SJSA1 (cell line): ENCODE results near the gene ISOC1. TPM values are rescaled to one million over a fixed set of nuclear protein-coding genes. Genes with fewer than 3 reads are reported as not detected.

ENCODE experiments used
- DNase-seq, 2 experiments: peaks; one replicate each; pipeline ENCODE4 v3.0.0-alpha.2; 2015 to 2020; ENCODE audit warnings: low spot score in 2 of 2, low read depth in 1 of 2
- H3K27ac ChIP-seq: fragments of 250-450 bp; sonication (Bioruptor Pico); 2 replicates; pipeline ENCODE4 v1.5.1; 2020; ENCODE audit warnings: mild to moderate bottlenecking, moderate library complexity
- H3K27me3 ChIP-seq: fragments of 250-450 bp; sonication (Bioruptor Pico); replicated peaks from 2 replicates; pipeline ENCODE4 v1.5.1; 2020; ENCODE audit warnings: mild to moderate bottlenecking, moderate library complexity
- H3K36me3 ChIP-seq: fragments of 250-450 bp; sonication (Bioruptor Pico); 2 replicates; pipeline ENCODE4 v1.5.1; 2020; ENCODE audit warnings: mild to moderate bottlenecking
- H3K4me1 ChIP-seq: fragments of 250-450 bp; sonication (Bioruptor Pico); replicated peaks from 2 replicates; pipeline ENCODE4 v1.6.1; 2021; ENCODE audit warnings: mild to moderate bottlenecking
- H3K4me3 ChIP-seq: fragments of 250-450 bp; sonication (Bioruptor Pico); 2 replicates; pipeline ENCODE4 v1.5.1; 2020; ENCODE audit warnings: mild to moderate bottlenecking
- H3K9me3 ChIP-seq: fragments of 250-450 bp; sonication (Bioruptor Pico); replicated peaks from 2 replicates; pipeline ENCODE4 v1.5.1; 2020; ENCODE audit warnings: mild to moderate bottlenecking
- total RNA-seq: library from RNA; depleted of rRNA; stranded (reverse); fragments of >200 nt; shearing (Covaris generic); gene quantifications from 2 replicates; pipeline ENCODE4 v1.2.3, GENCODE V29; 2014; rRNA removed

Gene ISOC1
- total RNA-seq = 47.1 and 57.4 TPM in 2 replicates

DNA sequence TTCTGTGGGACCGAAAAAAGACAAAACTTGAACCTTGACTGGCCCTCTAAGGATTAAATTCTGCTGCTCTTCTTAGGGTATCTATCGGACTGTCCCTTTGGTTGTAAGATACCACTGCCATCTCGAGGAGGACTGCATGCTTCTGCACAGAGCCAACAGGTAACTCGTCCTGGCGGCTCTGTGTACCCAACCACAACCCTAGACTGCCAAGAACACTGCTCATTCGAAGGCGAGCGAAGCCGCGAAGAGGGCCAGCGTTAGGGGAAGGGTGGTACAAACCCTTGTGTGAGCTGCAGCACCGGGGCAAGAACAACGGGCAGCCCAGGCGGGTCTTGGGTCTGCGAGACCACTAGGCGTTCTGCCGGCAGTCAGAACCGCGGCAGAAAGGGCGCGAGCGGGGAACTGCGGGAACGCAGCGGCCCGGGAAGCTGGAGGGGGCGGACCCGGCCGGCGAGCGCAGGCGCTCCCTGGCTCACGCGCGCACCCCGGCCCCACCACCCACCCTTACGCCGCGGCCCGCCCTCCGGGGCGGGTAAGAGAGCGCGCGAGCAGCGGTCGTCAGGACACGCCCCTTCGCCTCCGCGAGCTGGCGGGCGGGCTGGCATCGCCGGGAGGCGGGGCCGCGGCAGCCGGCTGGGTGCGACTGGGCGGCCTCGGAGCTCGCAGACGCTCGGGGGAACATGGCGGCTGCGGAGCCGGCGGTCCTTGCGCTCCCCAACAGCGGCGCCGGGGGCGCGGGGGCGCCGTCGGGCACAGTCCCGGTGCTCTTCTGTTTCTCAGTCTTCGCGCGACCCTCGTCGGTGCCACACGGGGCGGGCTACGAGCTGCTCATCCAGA is at the start of gene ISOC1:
Gene ISOC1 (plus strand): TSS at position 663 of the 837 bp plus-strand sequence. CDS start 18 bp downstream, at position 681.
- no peaks in the 10 kb centered on the region for H3K9me3 ChIP-seq
- H3K27me3 ChIP-seq = no peaks in the 10 kb centered on the region
- H3K36me3 ChIP-seq = peaks cover 6% of the 10 kb centered on the region
- H3K4me1 ChIP-seq = peaks cover 9% of the 10 kb centered on the region
- peak within 1 kb of the TSS; percentile 90 for H3K4me3 ChIP-seq
- H3K27ac ChIP-seq = no peak within 1 kb of the TSS
- DNase-seq = peak; percentile 93 to 95

DNA sequence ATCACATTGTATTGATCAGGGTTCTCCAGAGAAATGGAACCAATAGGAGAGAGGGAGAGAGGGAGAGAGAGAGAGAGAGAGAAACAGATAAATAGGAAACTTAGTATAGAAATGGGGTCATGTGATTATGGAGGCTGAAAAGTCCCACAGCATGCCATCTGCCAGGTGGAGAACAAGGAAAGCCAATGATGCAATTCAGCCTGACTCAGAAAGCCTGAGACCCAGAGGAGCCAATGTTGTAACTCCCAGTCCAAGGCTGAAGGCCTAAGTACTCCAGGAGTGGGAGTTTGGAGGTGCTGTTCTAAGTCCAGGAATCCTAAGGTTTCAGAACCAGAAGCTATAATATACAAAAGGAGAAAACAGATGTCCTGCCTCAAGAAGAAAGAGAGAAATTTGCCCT is 48.4 kb upstream of the ISOC1 start:
- no peak for DNase-seq
- H3K27me3 ChIP-seq = no peaks in the 10 kb centered on the region
- H3K36me3 ChIP-seq = no peaks in the 10 kb centered on the region
- no peaks in the 10 kb centered on the region for H3K9me3 ChIP-seq
- H3K4me1 ChIP-seq = no peaks in the 10 kb centered on the region
- H3K4me3 ChIP-seq = no peak overlapping the region
- no peak overlapping the region for H3K27ac ChIP-seq

DNA sequence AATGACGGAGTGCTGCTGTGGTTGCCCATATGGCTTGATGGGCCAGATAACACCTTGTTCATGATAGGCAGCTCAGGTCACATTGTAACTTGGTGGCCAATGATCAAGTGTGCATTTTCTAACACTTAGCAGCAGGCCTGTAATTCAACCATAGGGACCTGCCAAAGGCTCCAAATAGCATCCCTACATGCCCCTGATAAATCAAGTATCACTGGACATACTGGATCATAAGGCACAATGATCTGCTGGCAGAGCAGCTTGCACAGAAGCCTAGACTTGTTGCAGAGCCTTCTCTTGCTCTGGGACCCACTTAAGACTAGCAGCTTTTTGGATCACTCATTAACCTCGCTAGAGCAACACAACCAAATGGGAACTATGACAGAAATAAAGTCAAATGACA is 46.0 kb upstream of the ISOC1 start:
- Histone ChIP-seq H3K9me3 (no peaks in the 10 kb centered on the region), H3K4me1 (no peaks in the 10 kb centered on the region), H3K4me3 (no peak overlapping the region), H3K36me3 (no peaks in the 10 kb centered on the region), H3K27ac (no peak overlapping the region), H3K27me3 (no peaks in the 10 kb centered on the region)
- DNase-seq = no peak

DNA sequence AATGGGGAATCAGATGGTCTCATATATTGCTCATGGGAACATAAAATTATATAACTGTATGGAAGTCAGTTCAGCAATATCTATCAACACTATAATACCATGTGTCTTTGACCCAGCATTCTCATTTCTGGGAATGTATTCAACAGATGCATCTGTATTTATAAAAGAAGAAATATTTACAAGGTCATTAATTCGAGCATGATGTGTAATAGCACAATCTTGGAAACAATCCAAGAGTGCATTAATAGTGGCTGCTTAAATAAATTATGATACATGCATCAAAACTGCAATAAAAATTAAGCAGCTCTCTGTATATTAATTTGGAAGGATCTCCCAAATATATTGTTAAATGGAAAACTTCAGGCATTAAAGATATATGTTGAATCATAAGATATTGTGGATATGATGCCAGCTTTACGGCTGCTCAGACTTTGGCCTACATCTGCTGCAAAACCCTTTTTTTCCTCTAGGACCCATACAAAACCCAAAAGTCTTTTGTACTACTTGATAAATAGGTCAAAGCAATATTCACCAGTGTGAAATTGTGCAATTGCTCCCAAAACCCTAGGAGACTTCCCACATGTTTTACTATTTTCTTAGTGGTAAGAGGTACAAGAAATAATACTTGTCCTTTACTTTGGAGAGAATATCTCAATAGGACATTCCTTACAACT is 45.3 kb upstream of the ISOC1 start:
- Histone ChIP-seq H3K4me1 (no peaks in the 10 kb centered on the region), H3K9me3 (no peaks in the 10 kb centered on the region), H3K27ac (no peak overlapping the region), H3K36me3 (no peaks in the 10 kb centered on the region), H3K4me3 (no peak overlapping the region), H3K27me3 (no peaks in the 10 kb centered on the region)
- no peak for DNase-seq

DNA sequence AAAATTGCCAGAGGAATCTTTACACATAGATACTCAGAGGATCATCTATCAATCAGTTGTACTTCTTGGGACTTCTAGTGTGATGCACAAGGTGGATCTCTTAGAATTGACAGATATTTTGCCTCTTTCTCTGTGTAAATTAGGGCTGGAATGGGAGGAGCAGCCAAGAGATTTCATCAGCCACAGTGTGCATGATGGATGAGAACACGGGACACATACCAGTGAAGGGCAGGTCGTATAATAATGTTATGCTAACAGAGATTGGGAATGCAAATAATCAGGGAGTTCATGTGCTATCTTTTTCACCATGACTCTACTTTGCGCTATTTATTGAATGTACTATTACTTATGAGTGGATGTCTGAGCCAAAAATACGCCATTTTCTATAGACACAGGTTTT is 43.3 kb upstream of the ISOC1 start:
- Histone ChIP-seq H3K4me1 (no peaks in the 10 kb centered on the region), H3K4me3 (no peak overlapping the region), H3K27me3 (no peaks in the 10 kb centered on the region), H3K27ac (no peak overlapping the region), H3K36me3 (no peaks in the 10 kb centered on the region), H3K9me3 (no peaks in the 10 kb centered on the region)
- DNase-seq = no peak

DNA sequence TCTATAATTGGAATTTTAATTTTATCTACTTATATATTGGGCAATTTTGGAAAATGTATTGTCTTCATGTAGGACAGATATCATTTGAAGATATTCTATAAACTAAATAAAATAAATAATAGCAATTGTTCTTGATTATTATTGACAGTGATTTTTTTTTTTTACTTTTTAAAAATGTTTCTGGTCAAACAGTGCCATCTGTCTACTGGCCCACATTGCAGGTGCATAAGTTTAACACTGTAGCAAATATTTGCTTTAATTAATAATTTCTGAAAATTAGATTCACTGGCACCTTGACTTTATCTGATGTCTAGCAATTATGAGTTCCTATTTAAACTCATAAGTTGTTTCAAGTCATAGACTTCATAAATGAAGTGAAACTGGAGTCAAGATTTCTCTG is 41.1 kb upstream of the ISOC1 start:
- Histone ChIP-seq H3K27ac (no peak overlapping the region), H3K9me3 (no peaks in the 10 kb centered on the region), H3K4me1 (no peaks in the 10 kb centered on the region), H3K27me3 (no peaks in the 10 kb centered on the region), H3K36me3 (no peaks in the 10 kb centered on the region), H3K4me3 (no peak overlapping the region)
- no peak for DNase-seq

DNA sequence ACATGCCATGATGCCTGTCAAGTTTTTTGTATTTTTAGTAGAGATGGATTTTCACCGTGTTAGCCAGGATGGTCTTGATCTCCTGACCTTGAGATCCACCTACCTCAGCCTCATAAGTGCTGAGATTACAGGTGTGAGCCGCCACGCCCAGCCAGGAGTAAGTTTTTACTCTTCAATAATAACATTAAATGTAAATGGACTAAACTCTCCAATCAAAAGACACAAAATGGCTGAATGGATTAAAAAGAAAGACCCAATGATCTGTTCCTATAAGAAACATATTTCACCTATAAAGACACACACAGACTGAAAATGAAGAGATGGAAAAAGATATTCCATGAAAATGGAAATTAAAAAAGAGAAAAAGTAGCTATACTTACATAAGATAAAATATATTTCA is 37.2 kb upstream of the ISOC1 start:
- no peak for DNase-seq
- H3K9me3 ChIP-seq = no peaks in the 10 kb centered on the region
- H3K27me3 ChIP-seq = no peaks in the 10 kb centered on the region

DNA sequence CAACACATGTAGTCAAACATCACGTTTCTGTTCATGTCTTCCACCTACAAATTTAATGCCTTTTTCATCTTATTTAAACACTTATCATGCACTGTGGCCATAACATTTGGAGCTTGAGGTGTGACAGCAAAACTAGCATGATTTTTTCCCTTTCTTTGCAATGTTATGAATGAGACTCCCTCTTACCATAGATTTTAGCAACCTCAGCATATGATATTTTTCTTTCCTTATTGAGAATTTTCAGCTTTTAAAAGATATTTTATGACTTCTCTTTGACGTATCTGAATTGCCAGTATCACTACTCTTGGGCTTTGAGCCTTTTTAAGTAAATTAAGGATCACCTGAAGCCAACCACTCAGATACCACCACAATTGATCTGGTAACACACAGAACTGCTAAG is 32.7 kb upstream of the ISOC1 start:
- no peak overlapping the region for H3K27ac ChIP-seq
- H3K36me3 ChIP-seq = no peaks in the 10 kb centered on the region
- H3K27me3 ChIP-seq = no peaks in the 10 kb centered on the region
- no peak overlapping the region for H3K4me3 ChIP-seq
- no peaks in the 10 kb centered on the region for H3K9me3 ChIP-seq
- DNase-seq = no peak
- H3K4me1 ChIP-seq = no peaks in the 10 kb centered on the region

More for the DNA sequence above, 37.2 kb upstream of the ISOC1 start:
- H3K27ac ChIP-seq = no peak overlapping the region
- H3K4me1 ChIP-seq = no peaks in the 10 kb centered on the region
- no peak overlapping the region for H3K4me3 ChIP-seq
- no peaks in the 10 kb centered on the region for H3K36me3 ChIP-seq

DNA sequence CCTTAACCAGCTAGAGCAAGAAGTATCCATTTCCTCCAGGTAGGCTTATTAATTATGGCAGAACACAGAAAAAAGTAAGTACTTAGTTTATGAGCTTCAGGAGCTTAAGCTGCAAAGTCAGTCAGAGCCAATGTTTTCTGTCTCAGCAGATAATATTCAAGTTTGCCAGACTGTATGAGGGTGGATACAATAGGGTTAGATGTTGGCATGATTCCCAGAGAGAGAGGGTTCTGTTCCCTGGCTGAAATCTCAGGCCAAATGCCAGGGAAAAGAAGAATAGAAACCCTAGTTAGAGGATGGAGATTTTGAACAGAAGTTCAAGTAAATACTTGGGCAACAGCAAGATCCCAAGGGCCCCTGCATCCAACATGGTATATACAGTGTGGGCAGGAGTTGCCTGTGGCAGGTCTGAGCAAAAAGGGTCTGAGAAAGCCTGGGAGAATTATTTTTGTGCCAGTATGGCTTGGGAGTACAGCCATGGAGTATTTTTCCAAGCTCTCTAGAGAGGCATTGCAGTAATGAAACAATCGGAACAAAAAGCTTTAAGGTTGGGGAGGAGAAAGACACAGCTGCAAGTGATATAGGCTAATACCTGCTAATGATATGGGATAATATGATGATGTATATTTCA is 31.0 kb upstream of the ISOC1 start:
- Histone ChIP-seq H3K27ac (no peak overlapping the region), H3K27me3 (no peaks in the 10 kb centered on the region), H3K4me1 (no peaks in the 10 kb centered on the region), H3K36me3 (no peaks in the 10 kb centered on the region), H3K9me3 (no peaks in the 10 kb centered on the region), H3K4me3 (no peak overlapping the region)
- DNase-seq = peak in 1 of 2 experiments; percentile 7

DNA sequence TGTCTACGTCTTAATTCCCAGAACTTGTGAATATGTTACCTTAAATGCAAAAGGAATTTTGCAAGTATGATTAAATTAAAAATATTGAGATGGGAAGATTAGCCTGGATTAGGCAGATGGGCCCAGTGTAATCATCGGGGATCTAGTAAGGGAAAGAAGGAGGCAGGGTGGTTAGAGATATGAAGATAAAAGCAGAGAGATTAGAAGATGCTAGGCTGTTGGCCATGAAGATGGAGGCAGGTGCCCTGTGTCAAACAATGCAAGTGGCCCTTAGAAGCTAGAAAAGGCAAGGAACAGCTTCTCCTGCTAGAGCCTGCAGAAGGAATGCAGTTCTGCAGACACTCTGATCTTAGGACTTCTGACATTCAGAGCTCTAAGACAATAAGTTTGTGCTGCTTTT is 28.8 kb upstream of the ISOC1 start:
- Histone ChIP-seq H3K27me3 (no peaks in the 10 kb centered on the region), H3K4me1 (no peaks in the 10 kb centered on the region), H3K27ac (no peak overlapping the region)

DNA sequence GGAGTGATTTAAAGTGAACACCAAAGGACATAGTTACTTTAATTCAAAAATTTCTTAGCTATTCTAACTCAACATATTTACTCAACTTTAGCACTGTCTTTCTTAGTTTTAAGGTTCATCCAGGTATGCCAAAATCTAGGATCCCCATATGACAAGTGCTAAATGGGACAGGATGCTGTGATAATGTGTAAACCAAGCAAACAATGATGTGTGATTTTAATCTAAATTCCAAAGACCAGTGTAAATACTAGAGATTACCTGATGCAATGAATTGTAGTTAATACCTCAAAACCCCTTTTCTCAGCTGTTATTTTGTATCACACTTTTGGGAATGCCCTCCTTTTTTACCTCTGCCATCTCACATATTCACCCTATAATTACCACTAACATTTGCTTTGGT is 26.8 kb upstream of the ISOC1 start:
- no peak overlapping the region for H3K27ac ChIP-seq
- H3K36me3 ChIP-seq = no peaks in the 10 kb centered on the region
- H3K4me3 ChIP-seq = no peak overlapping the region
- H3K9me3 ChIP-seq = no peaks in the 10 kb centered on the region
- no peaks in the 10 kb centered on the region for H3K27me3 ChIP-seq
- DNase-seq = no peak
- H3K4me1 ChIP-seq = no peaks in the 10 kb centered on the region

More for the DNA sequence above, 28.8 kb upstream of the ISOC1 start:
- H3K36me3 ChIP-seq = no peaks in the 10 kb centered on the region
- DNase-seq = no peak
- H3K9me3 ChIP-seq = no peaks in the 10 kb centered on the region
- no peak overlapping the region for H3K4me3 ChIP-seq

DNA sequence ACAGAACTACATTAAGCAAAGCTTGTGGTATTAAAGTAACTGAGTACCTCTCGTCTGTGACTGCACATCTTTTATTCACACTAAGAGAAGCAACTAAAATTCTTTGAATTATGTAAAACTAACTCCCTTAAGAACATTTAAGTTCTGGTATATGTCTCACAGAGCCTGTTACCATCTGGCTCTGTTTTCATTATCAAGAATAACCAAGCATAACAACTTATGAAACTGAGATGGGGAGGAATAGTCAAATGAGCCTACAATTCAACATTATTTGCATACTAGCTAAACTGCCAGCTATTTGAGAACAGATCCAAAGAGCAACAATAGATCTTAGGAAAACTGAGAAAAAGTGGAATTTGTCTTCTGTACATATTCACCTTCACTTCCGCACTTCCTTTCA is 25.3 kb upstream of the ISOC1 start:
- no peaks in the 10 kb centered on the region for H3K9me3 ChIP-seq
- no peaks in the 10 kb centered on the region for H3K36me3 ChIP-seq
- no peak for DNase-seq
- H3K27ac ChIP-seq = no peak overlapping the region
- H3K4me3 ChIP-seq = no peak overlapping the region
- H3K4me1 ChIP-seq = no peaks in the 10 kb centered on the region
- H3K27me3 ChIP-seq = no peaks in the 10 kb centered on the region

DNA sequence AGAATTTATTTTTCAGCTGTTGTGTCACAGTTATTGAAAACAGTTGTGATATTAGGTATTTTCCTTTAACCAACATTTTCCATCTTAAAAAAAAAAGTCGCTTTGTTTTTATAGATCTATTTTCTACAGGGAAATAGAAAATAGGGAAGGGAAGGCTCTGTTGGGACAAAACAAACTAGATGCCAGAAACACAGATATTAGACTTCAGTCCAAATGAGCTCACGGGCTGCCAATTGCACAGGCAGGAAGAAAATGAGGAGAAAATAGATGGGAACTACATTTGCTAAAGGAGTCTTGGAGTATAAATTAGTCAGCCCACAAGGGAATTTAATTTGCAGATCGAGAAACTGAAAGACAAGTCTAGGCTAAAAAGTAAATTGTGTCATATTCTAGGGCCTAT is 21.4 kb upstream of the ISOC1 start:
- no peaks in the 10 kb centered on the region for H3K4me1 ChIP-seq
- H3K36me3 ChIP-seq = no peaks in the 10 kb centered on the region
- no peaks in the 10 kb centered on the region for H3K9me3 ChIP-seq
- DNase-seq = no peak
- no peak overlapping the region for H3K4me3 ChIP-seq
- no peak overlapping the region for H3K27ac ChIP-seq
- H3K27me3 ChIP-seq = peaks cover 3% of the 10 kb centered on the region; the same call in 1 of the 2 replicates

DNA sequence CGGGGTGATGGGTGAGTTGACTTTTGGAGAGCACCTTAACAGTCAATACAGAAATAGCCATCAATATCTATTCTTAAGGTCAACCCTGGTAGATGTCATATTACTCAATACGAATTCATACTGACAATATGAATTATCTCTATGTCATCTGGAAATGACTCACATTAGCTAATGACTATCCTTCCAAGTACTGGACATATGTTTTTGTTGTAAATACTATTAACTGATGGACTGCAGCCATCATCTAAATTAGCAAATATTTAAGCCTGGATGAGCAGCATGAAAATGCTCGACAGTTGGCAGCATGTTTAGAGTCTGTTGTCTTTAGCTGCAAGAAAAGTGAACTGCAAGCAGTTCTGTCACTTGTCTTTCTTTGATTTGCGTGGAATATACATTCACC is 19.6 kb upstream of the ISOC1 start:
- Histone ChIP-seq H3K4me3 (no peak overlapping the region), H3K27me3 (peaks cover 3% of the 10 kb centered on the region; the same call in 1 of the 2 replicates), H3K36me3 (no peaks in the 10 kb centered on the region), H3K4me1 (no peaks in the 10 kb centered on the region), H3K27ac (no peak overlapping the region), H3K9me3 (no peaks in the 10 kb centered on the region)
- DNase-seq = no peak
